ENCODE measurements around the gene IL25. TPM values are rescaled to one million over a fixed set of nuclear protein-coding genes. Genes with fewer than 3 reads are reported as not detected.

IL25 gene
- total and polyA plus RNA-seq, 2 of the 13 experiments (the other 11 are each of a cell fraction or from before 2014, with no cell fraction given), result not detected

DNA sequence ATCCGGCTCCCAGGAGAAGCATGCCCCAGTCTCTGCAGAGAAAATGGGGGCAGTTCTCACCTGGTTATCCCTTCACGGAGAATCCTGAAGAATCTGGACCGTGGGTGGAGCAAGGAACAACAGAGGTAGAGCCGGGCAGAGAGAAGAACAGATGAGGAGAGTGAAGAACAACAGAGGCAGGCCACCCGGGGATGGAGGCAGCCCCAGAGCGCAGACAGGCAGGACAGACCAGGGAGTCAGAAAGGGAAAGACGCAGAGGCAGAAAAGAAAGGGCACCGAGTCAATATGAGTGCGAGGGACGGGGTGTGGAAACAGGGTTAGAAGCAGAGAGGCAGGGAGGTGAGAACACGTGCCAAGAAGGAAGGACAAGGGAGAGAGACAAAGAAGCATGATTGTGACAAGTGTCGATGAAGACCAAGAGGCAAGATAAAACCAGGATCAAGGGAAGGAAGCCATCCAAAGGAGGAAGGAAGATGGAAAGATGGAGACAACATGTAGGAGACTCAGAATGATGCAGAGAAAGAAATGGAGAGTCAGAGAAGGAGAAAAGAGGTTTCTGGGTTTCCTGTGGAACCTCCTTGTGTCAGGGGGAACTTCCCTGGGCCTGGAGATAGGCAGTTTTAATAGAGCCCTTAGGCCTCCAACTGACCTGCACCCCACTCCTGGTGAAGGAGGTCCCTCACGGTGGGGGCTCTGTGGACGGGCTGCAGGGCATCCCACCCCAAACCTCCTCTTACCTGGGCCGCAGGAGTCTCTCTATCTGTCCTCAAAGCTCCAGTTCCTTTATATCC lies 35.1 kb downstream of the IL25 start, which contains the start of gene MYH6 (continued):
- TF ChIP-seq, protein P1, sequence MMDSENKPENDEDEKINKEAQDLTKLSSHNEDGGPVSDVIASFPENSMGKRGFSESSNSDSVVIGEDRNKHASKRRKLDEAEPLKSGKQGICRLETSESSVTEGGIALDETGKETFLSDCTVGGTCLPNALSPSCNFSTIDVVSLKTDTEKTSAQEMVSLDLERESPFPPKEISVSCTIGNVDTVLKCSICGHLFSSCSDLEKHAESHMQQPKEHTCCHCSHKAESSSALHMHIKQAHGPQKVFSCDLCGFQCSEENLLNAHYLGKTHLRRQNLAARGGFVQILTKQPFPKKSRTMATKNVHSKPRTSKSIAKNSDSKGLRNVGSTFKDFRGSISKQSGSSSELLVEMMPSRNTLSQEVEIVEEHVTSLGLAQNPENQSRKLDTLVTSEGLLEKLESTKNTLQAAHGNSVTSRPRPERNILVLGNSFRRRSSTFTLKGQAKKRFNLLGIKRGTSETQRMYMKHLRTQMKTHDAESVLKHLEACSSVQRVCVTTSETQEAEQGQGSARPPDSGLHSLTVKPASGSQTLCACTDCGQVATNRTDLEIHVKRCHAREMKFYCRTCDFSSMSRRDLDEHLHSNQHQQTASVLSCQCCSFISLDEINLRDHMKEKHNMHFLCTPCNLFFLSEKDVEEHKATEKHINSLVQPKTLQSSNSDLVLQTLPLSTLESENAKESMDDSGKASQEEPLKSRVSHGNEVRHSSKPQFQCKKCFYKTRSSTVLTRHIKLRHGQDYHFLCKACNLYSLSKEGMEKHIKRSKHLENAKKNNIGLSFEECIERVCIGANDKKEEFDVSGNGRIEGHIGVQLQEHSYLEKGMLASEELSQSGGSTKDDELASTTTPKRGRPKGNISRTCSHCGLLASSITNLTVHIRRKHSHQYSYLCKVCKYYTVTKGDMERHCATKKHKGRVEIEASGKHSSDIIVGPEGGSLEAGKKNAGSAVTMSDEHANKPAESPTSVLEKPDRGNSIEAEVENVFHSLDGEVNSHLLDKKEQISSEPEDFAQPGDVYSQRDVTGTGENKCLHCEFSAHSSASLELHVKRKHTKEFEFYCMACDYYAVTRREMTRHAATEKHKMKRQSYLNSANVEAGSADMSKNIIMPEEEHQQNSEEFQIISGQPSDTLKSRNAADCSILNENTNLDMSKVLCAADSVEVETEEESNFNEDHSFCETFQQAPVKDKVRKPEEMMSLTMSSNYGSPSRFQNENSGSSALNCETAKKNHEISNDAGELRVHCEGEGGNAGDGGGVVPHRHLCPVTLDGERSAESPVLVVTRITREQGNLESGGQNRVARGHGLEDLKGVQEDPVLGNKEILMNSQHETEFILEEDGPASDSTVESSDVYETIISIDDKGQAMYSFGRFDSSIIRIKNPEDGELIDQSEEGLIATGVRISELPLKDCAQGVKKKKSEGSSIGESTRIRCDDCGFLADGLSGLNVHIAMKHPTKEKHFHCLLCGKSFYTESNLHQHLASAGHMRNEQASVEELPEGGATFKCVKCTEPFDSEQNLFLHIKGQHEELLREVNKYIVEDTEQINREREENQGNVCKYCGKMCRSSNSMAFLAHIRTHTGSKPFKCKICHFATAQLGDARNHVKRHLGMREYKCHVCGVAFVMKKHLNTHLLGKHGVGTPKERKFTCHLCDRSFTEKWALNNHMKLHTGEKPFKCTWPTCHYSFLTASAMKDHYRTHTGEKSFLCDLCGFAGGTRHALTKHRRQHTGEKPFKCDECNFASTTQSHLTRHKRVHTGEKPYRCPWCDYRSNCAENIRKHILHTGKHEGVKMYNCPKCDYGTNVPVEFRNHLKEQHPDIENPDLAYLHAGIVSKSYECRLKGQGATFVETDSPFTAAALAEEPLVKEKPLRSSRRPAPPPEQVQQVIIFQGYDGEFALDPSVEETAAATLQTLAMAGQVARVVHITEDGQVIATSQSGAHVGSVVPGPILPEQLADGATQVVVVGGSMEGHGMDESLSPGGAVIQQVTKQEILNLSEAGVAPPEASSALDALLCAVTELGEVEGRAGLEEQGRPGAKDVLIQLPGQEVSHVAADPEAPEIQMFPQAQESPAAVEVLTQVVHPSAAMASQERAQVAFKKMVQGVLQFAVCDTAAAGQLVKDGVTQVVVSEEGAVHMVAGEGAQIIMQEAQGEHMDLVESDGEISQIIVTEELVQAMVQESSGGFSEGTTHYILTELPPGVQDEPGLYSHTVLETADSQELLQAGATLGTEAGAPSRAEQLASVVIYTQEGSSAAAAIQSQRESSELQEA (CRISPR knock-in tag; IDR thresholded peaks at IDR 0.05; ENCODE audit: not compliant biosample characterization), result no peak
- TF ChIP-seq SP140L (CRISPR knock-in tag; IDR thresholded peaks at IDR 0.05; ENCODE audit: borderline replicate concordance), result no peak
- TF ChIP-seq IKZF1 (IDR thresholded peaks at IDR 0.05), result peak; percentile 77; the same call in 1 of the 2 replicates
- 0 out of 2 replicates have a peak, but pooled peaks have one; percentile 23 for TF ChIP-seq FOXA1 (IDR thresholded peaks at IDR 0.05)
- TF ChIP-seq FOXA1 (CRISPR knock-in tag; IDR thresholded peaks at IDR 0.05), result no peak
- peak; percentile 10; the same call in 1 of the 2 replicates for TF ChIP-seq ATF7 (IDR thresholded peaks at IDR 0.05)
- TF ChIP-seq ATF7 (CRISPR knock-in tag; IDR thresholded peaks at IDR 0.05), result no peak
- TF ChIP-seq, protein P2, sequence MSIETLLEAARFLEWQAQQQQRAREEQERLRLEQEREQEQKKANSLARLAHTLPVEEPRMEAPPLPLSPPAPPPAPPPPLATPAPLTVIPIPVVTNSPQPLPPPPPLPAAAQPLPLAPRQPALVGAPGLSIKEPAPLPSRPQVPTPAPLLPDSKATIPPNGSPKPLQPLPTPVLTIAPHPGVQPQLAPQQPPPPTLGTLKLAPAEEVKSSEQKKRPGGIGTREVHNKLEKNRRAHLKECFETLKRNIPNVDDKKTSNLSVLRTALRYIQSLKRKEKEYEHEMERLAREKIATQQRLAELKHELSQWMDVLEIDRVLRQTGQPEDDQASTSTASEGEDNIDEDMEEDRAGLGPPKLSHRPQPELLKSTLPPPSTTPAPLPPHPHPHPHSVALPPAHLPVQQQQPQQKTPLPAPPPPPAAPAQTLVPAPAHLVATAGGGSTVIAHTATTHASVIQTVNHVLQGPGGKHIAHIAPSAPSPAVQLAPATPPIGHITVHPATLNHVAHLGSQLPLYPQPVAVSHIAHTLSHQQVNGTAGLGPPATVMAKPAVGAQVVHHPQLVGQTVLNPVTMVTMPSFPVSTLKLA (IDR thresholded peaks at IDR 0.05), result peak; percentile 36; the same call in 1 of the 2 replicates
- TF ChIP-seq ZNF225 (CRISPR knock-in tag; IDR thresholded peaks at IDR 0.05), result 0 out of 2 replicates have a peak, but pooled peaks have one; percentile 5

Data from HepG2 (cell line).